GM19467 (cell line): ENCODE data around the gene PUS1.
"Not testable (repeated sequence)": the region's sequence is repeated elsewhere in the genome, so short reads cannot be mapped to it uniquely, and the experiment has no call there.

Source experiments
- ATAC-seq: cut with Tn5 transposase; IDR thresholded peaks from one replicate; pipeline ENCODE4 v1.9.1; 2021; ENCODE audit warnings: mild to moderate bottlenecking, moderate library complexity; ENCODE audit not compliant: unreplicated experiment

The PUS1 gene

GRCh38 chr12:131959641-131960589 is 30.8 kb downstream of the PUS1 start:
- no peak for ATAC-seq

- not testable (repeated sequence) for ATAC-seq
Measured at GRCh38 chr12:131960590-131961325, 31.7 kb downstream of the PUS1 start.

GRCh38 chr12:131961328-131961727 is 32.3 kb downstream of the PUS1 start:
- not testable (repeated sequence) for ATAC-seq

GRCh38 chr12:131962069-131962468 is 33.0 kb downstream of the PUS1 start:
- ATAC-seq: no peak

- ATAC-seq: no peak
Measured at GRCh38 chr12:131963381-131963780, 34.3 kb downstream of the PUS1 start.

GRCh38 chr12:131965073-131965472 is 36.0 kb downstream of the PUS1 start:
- no peak for ATAC-seq

GRCh38 chr12:131971226-131971625 is 42.1 kb downstream of the PUS1 start:
- no peak for ATAC-seq

GRCh38 chr12:131975228-131975627 is 46.2 kb downstream of the PUS1 start:
- no peak for ATAC-seq

GRCh38 chr12:131979606-131980005 is 50.5 kb downstream of the PUS1 start:
- ATAC-seq: no peak

- no peak for ATAC-seq
Measured at GRCh38 chr12:131980263-131980662, 51.2 kb downstream of the PUS1 start.

GRCh38 chr12:131981388-131981787 is 52.3 kb downstream of the PUS1 start:
- ATAC-seq: no peak

GRCh38 chr12:131982041-131982440 is 53.0 kb downstream of the PUS1 start:
- ATAC-seq: no peak

GRCh38 chr12:131983026-131983425 is 54.0 kb downstream of the PUS1 start:
- no peak for ATAC-seq

GRCh38 chr12:131983554-131983953 is 54.5 kb downstream of the PUS1 start:
- no peak for ATAC-seq

GRCh38 chr12:131984334-131984733 is 55.3 kb downstream of the PUS1 start:
- ATAC-seq: no peak

GRCh38 chr12:131985510-131985875 is 56.4 kb downstream of the PUS1 start:
- ATAC-seq: not testable (repeated sequence)

GRCh38 chr12:131986361-131986760 is 57.3 kb downstream of the PUS1 start:
- ATAC-seq: no peak

- ATAC-seq: no peak
Measured at GRCh38 chr12:131986910-131987309, 57.8 kb downstream of the PUS1 start.

GRCh38 chr12:131987552-131987951 is 58.5 kb downstream of the PUS1 start:
- ATAC-seq: no peak

- no peak for ATAC-seq
Measured at GRCh38 chr12:131988054-131988796, 59.1 kb downstream of the PUS1 start.

- no peak for ATAC-seq
Measured at GRCh38 chr12:131989021-131989420, 59.9 kb downstream of the PUS1 start.
